Effector memory CD4-positive, alpha-beta T cell (primary cell): ENCODE measurements around the gene TRIM63.

Experiments used
- DNase-seq, 3 donors: peaks; one replicate each; pipeline ENCODE4 v3.0.0-alpha.2; 2020
- H3K27ac ChIP-seq: 2 replicates; pipeline ENCODE4 v1.7.0; 2013; ENCODE audit warnings: mild to moderate bottlenecking, low read length, moderate library complexity; ENCODE audit not compliant: insufficient read depth, poor library complexity, severe bottlenecking
- H3K27me3 ChIP-seq: replicated peaks from 2 replicates; pipeline ENCODE4 v1.7.0; 2013; ENCODE audit warnings: mild to moderate bottlenecking, low read length; ENCODE audit not compliant: insufficient read depth, control insufficient read depth, poor library complexity, severe bottlenecking
- H3K36me3 ChIP-seq: 2 replicates; pipeline ENCODE4 v1.7.0; 2013; ENCODE audit warnings: mild to moderate bottlenecking, low read length, moderate library complexity; ENCODE audit not compliant: control insufficient read depth, insufficient read depth
- H3K4me1 ChIP-seq: 2 replicates; pipeline ENCODE4 v1.7.0; 2013; ENCODE audit warnings: low read length, mild to moderate bottlenecking; ENCODE audit not compliant: control insufficient read depth, insufficient read depth, poor library complexity, severe bottlenecking
- H3K4me3 ChIP-seq: 2 replicates; pipeline ENCODE4 v1.7.0; 2013; ENCODE audit warnings: low read length, low read depth, mild to moderate bottlenecking; ENCODE audit not compliant: insufficient read depth, poor library complexity, severe bottlenecking
- H3K9me3 ChIP-seq: 2 replicates; pipeline ENCODE4 v1.7.0; 2013; ENCODE audit warnings: mild to moderate bottlenecking, low read length, moderate library complexity; ENCODE audit not compliant: control insufficient read depth

TRIM63 gene

DNA sequence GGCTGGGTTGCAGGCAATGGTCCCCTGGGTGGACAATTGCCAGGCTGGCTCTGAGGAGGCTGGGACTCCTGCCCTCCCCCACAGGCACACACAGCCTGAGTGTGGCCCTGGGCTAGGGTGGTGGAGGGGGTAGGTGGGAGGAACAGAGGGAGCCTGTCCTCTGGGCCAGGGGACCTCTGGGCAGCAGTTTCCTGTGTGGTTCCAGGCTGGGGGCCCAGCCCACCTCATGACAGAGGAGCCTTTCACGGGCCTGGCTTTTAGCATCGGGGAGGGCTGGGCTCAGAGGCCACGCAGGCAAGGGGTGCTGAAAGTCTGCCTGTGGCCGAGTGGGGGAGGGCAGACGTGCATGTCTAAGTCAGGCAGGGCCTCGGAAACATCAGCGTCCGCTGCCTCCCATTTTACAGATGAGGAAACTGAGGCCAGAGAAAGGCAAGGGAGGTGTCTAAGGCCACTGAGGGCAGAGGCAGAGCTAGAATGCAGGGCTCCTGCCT is 38.9 kb downstream of the TRIM63 start:
- Histone ChIP-seq H3K27me3 (no peaks in the 10 kb centered on the region), H3K4me1 (no peaks in the 10 kb centered on the region), H3K27ac (no peak overlapping the region), H3K36me3 (no peaks in the 10 kb centered on the region), H3K4me3 (no peak overlapping the region), H3K9me3 (no peaks in the 10 kb centered on the region)
- DNase-seq: no peak

DNA sequence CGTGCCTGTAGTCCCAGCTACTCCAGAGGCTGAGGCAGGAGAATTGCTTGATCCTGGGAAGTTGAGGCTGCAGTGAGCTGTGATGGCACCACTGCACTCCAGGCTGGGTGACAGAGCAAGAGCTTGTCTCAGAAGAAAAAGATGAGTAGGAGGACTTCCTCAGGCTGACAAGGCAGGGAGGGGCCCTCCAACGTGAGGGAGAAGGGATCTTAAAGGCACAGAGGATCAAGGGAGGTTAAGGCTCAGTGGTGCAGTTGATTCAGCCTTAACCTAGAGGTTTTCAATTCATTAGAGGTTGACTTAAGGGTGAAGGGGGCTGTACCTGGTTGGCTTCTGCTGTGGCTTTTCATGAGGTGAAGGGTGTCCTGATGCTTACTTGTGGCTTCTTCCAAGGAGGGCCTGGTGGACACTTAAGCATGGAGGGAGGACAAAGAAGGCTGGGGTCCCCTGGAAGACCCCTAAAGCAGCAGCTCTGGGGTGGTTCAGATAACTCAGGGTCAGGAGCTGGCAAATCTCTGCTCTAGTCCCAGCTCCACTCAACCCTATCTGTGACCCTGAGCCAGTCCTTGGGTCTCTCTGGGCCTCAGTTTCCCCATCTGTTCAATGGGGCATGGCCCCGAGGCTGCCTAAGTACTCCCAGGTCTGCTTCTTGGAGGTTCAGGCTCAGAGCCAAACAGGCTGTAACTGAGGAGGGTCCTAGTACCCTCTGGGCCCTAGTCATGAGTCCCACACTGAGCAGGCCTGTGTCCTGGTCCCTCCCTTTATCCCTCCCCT is 39.5 kb downstream of the TRIM63 start:
- no peak for DNase-seq
- H3K36me3 ChIP-seq: no peaks in the 10 kb centered on the region

DNA sequence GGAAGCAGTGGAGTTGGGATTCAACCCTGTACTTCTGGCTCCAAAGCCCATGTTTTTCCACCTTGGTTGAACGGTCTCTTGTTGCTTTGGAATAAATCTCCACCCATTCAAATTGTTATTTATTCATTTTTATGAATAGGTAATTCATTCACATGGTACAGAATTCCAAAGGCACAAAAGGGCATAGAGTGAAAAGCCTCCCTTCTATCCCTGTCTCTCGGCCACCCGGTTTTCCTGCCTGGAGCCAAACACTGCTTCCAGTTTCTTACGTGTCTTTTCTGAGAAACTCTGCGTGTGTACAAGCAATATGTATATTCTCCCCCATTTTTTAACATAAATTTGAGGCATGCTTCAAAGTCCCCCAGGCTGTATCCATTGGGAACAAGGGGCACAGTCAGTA is 41.9 kb downstream of the TRIM63 start:
- Histone ChIP-seq H3K4me1 (no peaks in the 10 kb centered on the region), H3K4me3 (no peak overlapping the region), H3K36me3 (no peaks in the 10 kb centered on the region), H3K9me3 (no peaks in the 10 kb centered on the region), H3K27me3 (no peaks in the 10 kb centered on the region), H3K27ac (no peak overlapping the region)
- DNase-seq: no peak

More for the DNA sequence above, 39.5 kb downstream of the TRIM63 start:
- no peak overlapping the region for H3K4me3 ChIP-seq
- no peaks in the 10 kb centered on the region for H3K4me1 ChIP-seq
- no peak overlapping the region for H3K27ac ChIP-seq
- H3K27me3 ChIP-seq: no peaks in the 10 kb centered on the region
- H3K9me3 ChIP-seq: no peaks in the 10 kb centered on the region

DNA sequence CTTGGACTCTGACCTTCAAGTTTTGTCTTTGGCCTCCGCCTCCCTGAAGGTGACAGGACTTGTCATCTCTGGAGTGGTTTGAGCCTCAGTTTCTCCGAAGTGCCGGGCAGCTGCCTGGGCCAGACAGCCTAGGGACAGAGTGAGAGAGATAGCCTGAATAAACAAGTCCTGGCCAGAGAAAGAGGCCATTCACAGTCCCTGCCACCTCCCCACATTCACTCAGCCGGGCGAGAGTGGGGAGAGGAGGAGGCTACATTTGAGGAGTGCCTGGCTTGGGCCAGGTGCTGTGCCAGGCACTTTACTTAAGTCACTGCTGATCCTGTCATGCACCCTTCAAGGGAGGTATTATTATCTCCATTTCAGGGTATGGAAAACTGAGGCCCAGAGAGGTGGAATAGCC is 42.4 kb downstream of the TRIM63 start:
- no peak overlapping the region for H3K4me3 ChIP-seq
- H3K27ac ChIP-seq: no peak overlapping the region
- no peaks in the 10 kb centered on the region for H3K4me1 ChIP-seq
- H3K27me3 ChIP-seq: no peaks in the 10 kb centered on the region
- no peak for DNase-seq
- no peaks in the 10 kb centered on the region for H3K36me3 ChIP-seq
- H3K9me3 ChIP-seq: no peaks in the 10 kb centered on the region

DNA sequence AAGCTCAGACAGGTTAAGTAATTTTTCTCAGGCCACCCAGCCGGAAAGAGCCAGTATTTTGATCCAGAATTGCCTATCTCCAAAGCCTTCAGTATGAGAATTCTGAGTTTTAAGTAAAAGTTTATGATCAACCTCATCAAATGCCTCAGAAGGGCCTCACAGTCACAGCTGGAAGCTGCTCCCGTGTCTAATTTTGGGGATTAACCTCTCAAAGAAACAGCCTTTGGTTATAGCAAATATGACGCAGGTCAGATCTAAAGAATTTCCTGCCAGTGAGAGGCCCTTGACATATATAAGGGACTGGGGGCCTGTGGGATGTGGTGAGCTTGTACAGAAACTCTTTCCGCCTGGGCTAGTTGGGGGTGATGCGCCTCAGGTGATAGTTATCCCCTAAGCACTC is 43.6 kb downstream of the TRIM63 start:
- Histone ChIP-seq H3K27ac (no peak overlapping the region), H3K4me3 (no peak overlapping the region), H3K36me3 (no peaks in the 10 kb centered on the region), H3K4me1 (no peaks in the 10 kb centered on the region), H3K9me3 (no peaks in the 10 kb centered on the region), H3K27me3 (no peaks in the 10 kb centered on the region)
- DNase-seq: no peak

DNA sequence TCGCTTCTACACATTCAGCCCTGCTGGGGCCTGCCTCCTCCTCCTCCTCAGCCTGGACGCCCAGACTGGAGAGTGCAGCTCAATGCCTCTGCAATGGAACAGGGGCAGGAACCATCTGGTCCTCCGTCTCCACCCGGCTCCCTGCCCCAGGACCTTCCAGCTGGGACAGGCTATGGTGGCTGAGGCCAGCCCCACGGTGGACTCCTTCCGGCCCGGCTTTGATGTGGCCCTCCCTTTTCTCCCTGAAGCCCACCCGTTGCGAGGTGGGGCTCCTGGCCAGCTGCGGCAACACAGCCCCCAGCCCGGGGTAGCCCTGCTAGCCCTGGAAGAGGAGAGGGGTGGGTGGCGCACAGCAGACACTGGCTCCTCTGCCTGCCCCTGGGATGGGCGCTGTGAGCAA is 44.4 kb downstream of the TRIM63 start:
- Histone ChIP-seq H3K27me3 (no peaks in the 10 kb centered on the region), H3K4me3 (no peak overlapping the region), H3K4me1 (no peaks in the 10 kb centered on the region)

DNA sequence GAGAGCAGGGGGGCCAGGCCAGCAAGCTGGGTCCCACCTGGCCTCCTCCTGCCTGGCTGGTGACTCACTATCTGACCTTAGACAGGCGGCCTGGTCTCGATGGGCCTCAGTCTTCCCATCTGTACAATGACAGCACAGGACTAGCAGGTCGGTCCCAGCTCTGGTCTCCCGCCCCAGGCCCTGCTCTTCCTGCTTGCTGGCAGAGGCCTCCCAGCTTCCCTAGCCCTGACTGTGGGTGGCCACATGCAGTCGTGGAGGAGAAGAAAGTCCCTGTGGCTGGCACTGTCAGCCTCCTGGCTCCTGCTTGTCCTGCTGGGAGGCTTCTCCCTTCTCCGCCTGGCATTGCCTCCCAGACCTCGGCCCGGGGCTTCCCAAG is 45.0 kb downstream of the TRIM63 start:
- Histone ChIP-seq H3K36me3 (no peaks in the 10 kb centered on the region), H3K4me3 (no peak overlapping the region), H3K9me3 (no peaks in the 10 kb centered on the region), H3K4me1 (no peaks in the 10 kb centered on the region), H3K27me3 (no peaks in the 10 kb centered on the region), H3K27ac (no peak overlapping the region)
- no peak for DNase-seq

More for the DNA sequence above, 44.4 kb downstream of the TRIM63 start:
- DNase-seq: no peak
- no peak overlapping the region for H3K27ac ChIP-seq
- H3K36me3 ChIP-seq: no peaks in the 10 kb centered on the region
- no peaks in the 10 kb centered on the region for H3K9me3 ChIP-seq

DNA sequence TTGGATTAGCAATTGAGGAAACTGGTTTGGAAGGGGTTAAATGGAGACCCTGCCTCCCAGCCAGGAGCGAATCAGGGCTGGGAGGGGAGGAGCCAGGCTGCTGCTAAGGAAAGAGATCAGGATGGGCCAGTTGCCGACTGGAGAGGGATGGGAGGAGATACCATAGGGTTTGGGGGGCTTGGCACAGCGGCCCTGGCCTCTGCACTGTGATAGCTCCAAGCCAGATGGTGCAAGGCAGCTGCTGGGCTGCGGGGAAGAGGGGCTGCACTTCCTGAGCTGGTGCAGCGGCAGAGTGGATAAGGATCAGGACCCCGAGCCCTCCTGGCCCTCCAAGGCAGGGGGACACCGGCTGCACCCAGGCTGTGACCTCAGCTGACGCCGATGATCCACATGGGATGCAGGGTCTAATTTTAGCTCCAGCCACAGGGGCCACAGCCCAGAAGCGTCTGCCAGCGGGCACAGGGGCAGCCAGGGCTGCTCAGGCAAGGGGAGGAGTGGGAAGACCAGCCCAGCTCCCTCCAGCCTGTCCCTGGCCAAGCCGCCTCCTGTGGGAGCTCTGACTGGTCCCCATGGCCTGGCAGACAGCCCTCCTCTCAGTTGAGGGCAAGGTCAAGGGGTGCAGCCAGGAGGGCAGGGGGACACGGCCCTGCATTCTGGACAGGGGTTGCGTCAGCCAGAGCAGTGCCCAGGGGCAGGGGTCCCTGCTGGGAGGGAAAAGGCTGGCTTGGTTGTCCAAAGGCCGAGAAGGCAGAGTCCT is 45.6 kb downstream of the TRIM63 start, which contains the start of gene EXTL1:
Gene EXTL1, plus strand, starts transcription at position 129 of the 757 bp plus-strand sequence. CDS start 872 bp downstream, outside the sequence.
- no peak within 1 kb of the TSS for H3K27ac ChIP-seq
- H3K36me3 ChIP-seq: no peaks in the 10 kb centered on the region
- H3K9me3 ChIP-seq: no peaks in the 10 kb centered on the region
- no peaks in the 10 kb centered on the region for H3K4me1 ChIP-seq
- H3K4me3 ChIP-seq: no peak within 1 kb of the TSS
- DNase-seq: no peak
- no peaks in the 10 kb centered on the region for H3K27me3 ChIP-seq

DNA sequence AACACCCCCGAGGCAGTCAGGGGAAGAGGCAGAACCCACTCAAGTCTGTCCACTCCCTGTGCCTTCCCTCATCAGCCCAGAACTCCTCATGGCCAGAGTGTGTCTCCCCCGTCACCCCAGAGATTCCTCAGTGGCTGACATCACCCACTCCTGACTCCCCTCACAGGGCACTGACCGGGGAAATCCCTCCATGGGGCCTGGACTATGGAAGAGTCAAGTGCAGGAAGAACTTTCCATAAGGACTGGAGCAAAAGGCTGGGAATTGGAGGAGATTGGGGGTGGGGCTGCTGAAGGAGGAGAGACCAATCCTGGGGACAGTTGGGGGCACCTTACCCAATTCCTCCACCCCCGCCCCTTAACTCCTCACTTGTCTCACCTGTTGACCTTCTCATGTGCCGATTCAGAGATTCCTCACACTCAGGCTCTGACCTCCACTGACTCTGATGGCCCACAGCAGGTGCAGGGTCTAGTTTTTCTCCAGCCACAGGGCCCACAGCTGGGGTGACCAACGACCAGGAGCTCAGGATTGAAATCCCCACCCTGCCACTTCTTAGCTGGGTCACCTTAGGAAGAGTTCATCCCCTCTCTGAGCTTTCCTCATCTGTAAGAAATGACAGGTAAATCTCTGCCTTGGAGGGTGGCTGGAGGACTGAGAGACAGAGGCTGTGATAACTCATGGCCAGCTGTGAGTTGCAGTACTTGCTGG is 46.3 kb downstream of the TRIM63 start:
- no peak for DNase-seq
- Histone ChIP-seq H3K9me3 (no peaks in the 10 kb centered on the region), H3K27ac (no peak overlapping the region), H3K27me3 (no peaks in the 10 kb centered on the region), H3K4me1 (no peaks in the 10 kb centered on the region), H3K36me3 (no peaks in the 10 kb centered on the region), H3K4me3 (no peak overlapping the region)
